PC-9 (cell line): ENCODE measurements around the gene CDK17. TPM values are rescaled to one million over a fixed set of nuclear protein-coding genes. Genes with fewer than 3 reads are reported as not detected.
"Not testable (repeated sequence)": the region's sequence is repeated elsewhere in the genome, so short reads cannot be mapped to it uniquely, and the experiment has no call there.

ENCODE experiments used
- BruUV-seq: library from RNA; stranded (reverse); fragments of 400-500 nt; replicated peaks from 2 replicates; lab custom pipeline; 2021; lab: Mats Ljungman, UMichigan
- CTCF ChIA-PET: fragments of 300-600 bp; sonication (Branson Sonifier 250); formaldehyde crosslinking; loops from one replicate; lab custom pipeline; 2022; ENCODE audit warnings: antibody characterized with exemption; lab: Charles Lee
- POLR2A ChIA-PET: fragments of 300-600 bp; sonication (Branson Sonifier 250); formaldehyde crosslinking; loops from one replicate; lab custom pipeline; 2022; ENCODE audit warnings: antibody characterized with exemption; ENCODE audit not compliant: unreplicated experiment; lab: Charles Lee
- DNase-seq, 2 experiments: peaks; one replicate each; pipeline versions ENCODE4 v3.0.0 to v3.0.0-alpha.2; 2015 to 2022; ENCODE audit warnings: mixed read lengths in 1 of 2
- H2AFZ ChIP-seq: fragments of 200-600 bp; sonication (generic); 2 replicates; pipeline ENCODE4 v1.8.1; 2017; ENCODE audit warnings: antibody characterized with exemption
- H3F3A ChIP-seq: fragments of 200-600 bp; sonication (generic); 2 replicates; pipeline ENCODE4 v1.8.1; 2017; ENCODE audit warnings: antibody characterized with exemption, mild to moderate bottlenecking, low read depth; ENCODE audit not compliant: insufficient read depth
- H3K27ac ChIP-seq: fragments of 200-600 bp; sonication (generic); 2 replicates; pipeline ENCODE4 v1.6.1; 2016; ENCODE audit warnings: mixed run types
- H3K27me3 ChIP-seq: fragments of 200-600 bp; sonication (generic); 2 replicates; pipeline ENCODE4 v1.6.1; 2016; ENCODE audit warnings: low read depth, mixed run types; ENCODE audit not compliant: insufficient read depth
- H3K36me3 ChIP-seq: fragments of 200-600 bp; sonication (generic); 2 replicates; pipeline ENCODE4 v1.6.1; 2016; ENCODE audit warnings: low read depth, mixed run types
- H3K4me1 ChIP-seq: fragments of 200-600 bp; sonication (generic); replicated peaks from 2 replicates; pipeline ENCODE4 v1.6.1; 2016; ENCODE audit warnings: mixed run types; ENCODE audit not compliant: insufficient read depth
- H3K4me2 ChIP-seq: fragments of 200-600 bp; sonication (generic); 2 replicates; pipeline ENCODE4 v1.6.1; 2017; ENCODE audit warnings: mixed run types
- H3K4me3 ChIP-seq: fragments of 200-600 bp; sonication (generic); 2 replicates; pipeline ENCODE4 v1.6.1; 2016; ENCODE audit warnings: mixed run types
- H3K79me2 ChIP-seq: fragments of 200-600 bp; sonication (generic); 2 replicates; pipeline ENCODE4 v1.6.1; 2017; ENCODE audit warnings: low read depth, mixed run types
- H3K9me2 ChIP-seq: fragments of 200-600 bp; sonication (generic); 2 replicates; pipeline ENCODE4 v1.8.1; 2017; ENCODE audit warnings: mild to moderate bottlenecking; ENCODE audit not compliant: insufficient read depth
- H3K9me3 ChIP-seq: fragments of 200-600 bp; sonication (generic); 2 replicates; pipeline ENCODE4 v1.8.1; 2016; ENCODE audit warnings: low read depth; ENCODE audit not compliant: insufficient read depth
- H4K20me1 ChIP-seq: fragments of 200-600 bp; sonication (generic); 2 replicates; pipeline ENCODE4 v1.8.1; 2017; ENCODE audit not compliant: insufficient read depth
- EZH2 ChIP-seq: fragments of 200-600 bp; sonication (generic); IDR thresholded peaks from 2 replicates; pipeline ENCODE4 v1.8.0; 2017; ENCODE audit warnings: antibody characterized with exemption, low read depth
- intact Hi-C: fragments of 100-400 bp; cut with micrococcal nuclease; formaldehyde crosslinking; loops from one replicate; pipeline ENCODE4 v1.10.0; 2022; ENCODE audit not compliant: unreplicated experiment
- total RNA-seq: library from RNA; stranded (reverse); gene quantifications from 2 replicates; pipeline ENCODE4 v1.2.3, GENCODE V29; 2021
- TF ChIP-seq, protein P1 (sequence below): fragments of 200-600 bp; sonication (generic); conservative IDR thresholded peaks from 2 replicates; pipeline ENCODE4 v1.6.1; 2017; ENCODE audit warnings: mixed run types, antibody characterized with exemption, mild to moderate bottlenecking, moderate library complexity

CDK17 gene
- total RNA-seq, 1 experiment from 2014 or later: 29.0 TPM

DNA sequence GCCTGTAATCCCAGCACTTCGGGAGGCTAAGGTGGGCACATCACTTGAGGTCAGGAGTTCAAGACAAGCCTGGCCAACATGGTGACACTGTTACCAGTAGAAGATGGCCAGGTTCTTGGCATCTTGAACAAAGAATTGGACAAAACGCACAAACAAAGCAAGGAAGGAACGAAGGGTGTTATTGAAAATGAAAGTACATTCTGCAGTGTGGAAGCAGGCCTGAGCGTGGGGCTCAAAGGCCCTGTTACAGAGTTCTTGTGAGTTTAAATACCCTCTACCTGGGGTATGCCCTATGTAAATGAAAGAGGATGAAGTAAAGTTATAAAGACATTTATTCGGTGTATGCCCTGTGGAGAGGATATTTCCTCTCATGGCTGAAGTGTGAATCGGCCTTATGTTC is 20.8 kb upstream of the CDK17 start:
- Histone ChIP-seq H3K4me1 (peaks cover 36% of the 10 kb centered on the region), H3K27ac (no peak overlapping the region), H3K9me2 (no peaks in the 10 kb centered on the region), H3K27me3 (no peaks in the 10 kb centered on the region), H3F3A (peaks cover 21% of the 10 kb centered on the region), H3K9me3 (no peaks in the 10 kb centered on the region; the same call in 1 of the 2 replicates), H3K4me3 (no peak overlapping the region), H3K4me2 (no peak overlapping the region), H3K36me3 (no peaks in the 10 kb centered on the region), H3K79me2 (no peaks in the 10 kb centered on the region), H4K20me1 (no peaks in the 10 kb centered on the region), H2AFZ (no peak overlapping the region)
- CTCF ChIA-PET: no interaction called here
- intact Hi-C loops: no loop called here
- no peak for DNase-seq
- POLR2A ChIA-PET: no interaction called here
- BruUV-seq: no TSS peak
- TF ChIP-seq, protein P1, sequence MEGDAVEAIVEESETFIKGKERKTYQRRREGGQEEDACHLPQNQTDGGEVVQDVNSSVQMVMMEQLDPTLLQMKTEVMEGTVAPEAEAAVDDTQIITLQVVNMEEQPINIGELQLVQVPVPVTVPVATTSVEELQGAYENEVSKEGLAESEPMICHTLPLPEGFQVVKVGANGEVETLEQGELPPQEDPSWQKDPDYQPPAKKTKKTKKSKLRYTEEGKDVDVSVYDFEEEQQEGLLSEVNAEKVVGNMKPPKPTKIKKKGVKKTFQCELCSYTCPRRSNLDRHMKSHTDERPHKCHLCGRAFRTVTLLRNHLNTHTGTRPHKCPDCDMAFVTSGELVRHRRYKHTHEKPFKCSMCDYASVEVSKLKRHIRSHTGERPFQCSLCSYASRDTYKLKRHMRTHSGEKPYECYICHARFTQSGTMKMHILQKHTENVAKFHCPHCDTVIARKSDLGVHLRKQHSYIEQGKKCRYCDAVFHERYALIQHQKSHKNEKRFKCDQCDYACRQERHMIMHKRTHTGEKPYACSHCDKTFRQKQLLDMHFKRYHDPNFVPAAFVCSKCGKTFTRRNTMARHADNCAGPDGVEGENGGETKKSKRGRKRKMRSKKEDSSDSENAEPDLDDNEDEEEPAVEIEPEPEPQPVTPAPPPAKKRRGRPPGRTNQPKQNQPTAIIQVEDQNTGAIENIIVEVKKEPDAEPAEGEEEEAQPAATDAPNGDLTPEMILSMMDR: no peak
- no peak for TF ChIP-seq EZH2

DNA sequence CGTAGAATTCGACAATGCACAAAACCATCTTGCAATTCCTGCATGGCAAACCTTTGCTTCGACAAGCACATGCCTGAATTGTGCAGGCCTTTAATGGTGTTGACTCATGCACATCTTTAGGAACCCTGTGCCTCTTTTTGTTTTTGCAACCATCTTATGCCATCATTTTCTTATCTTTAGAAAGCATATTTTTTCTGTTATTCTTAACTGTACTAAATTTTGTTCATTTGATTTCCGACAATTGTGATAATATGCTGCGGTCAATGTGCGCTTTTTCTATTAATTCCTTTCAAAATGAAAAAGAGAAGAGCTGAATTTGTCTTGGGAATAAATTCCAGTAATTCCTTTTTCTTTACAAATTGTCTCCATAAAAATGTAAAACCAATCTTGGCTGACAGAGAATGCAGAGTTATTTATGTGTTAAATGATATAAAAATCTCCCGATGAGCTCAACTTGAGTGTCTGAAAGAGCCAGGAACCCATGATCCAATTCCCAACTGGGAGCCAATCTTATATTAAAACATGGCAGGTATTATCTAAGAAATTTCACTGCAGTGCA is 20.1 kb upstream of the CDK17 start:
- Histone ChIP-seq H3K4me3 (no peak overlapping the region), H3K4me1 (peaks cover 36% of the 10 kb centered on the region), H3F3A (peaks cover 23% of the 10 kb centered on the region), H3K4me2 (no peak overlapping the region), H3K27me3 (no peaks in the 10 kb centered on the region), H3K9me2 (no peaks in the 10 kb centered on the region), H2AFZ (no peak overlapping the region), H3K79me2 (no peaks in the 10 kb centered on the region), H3K9me3 (no peaks in the 10 kb centered on the region; the same call in 1 of the 2 replicates), H4K20me1 (no peaks in the 10 kb centered on the region), H3K36me3 (no peaks in the 10 kb centered on the region), H3K27ac (no peak overlapping the region)
- POLR2A ChIA-PET: interaction anchor here (0.6 kb wide), 1 partner anchor 46 kb away, joined by 3 read pairs; no protein-coding TSS in a partner anchor
- TF ChIP-seq EZH2: no peak
- TF ChIP-seq, protein P1: no peak
- no peak for DNase-seq
- BruUV-seq: no TSS peak
- intact Hi-C loops: no loop called here
- CTCF ChIA-PET: interaction anchor here (0.6 kb wide), 1 partner anchor 20 kb away, joined by 4 read pairs; no protein-coding TSS in a partner anchor

DNA sequence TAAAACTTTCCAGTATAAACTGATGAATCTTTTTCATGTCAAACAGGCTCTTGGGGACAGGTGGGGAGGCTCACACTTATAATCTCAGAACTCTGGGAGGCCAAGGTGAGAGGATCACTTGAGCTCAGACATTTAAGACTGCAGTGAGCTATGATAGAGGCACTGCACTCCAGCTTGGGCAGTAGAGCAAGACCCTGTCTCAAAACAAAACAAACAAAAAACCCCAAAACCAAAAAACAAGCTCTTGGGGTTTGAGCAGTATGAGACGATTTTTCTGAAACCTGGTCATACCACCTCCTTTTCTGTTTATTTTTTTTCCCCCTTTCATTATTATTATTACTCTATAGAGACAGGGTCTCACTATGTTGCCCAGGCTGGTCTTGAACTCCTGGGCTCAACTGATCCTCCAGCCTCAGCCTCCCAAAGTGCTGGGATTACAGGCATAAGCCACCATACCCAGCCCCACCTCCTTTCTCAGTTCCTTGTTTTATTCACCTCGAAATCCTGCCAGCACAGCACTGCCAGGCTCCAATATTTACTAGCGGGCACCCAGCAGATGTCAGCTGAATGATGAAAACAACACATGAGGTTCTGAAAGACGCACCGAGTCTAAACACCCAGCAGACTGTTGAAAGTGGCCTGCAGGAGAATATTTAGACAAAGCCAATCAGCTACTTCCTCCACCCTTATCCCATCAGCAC is 19.5 kb upstream of the CDK17 start:
- H3K36me3 ChIP-seq: no peaks in the 10 kb centered on the region
- H3K9me3 ChIP-seq: no peaks in the 10 kb centered on the region; the same call in 1 of the 2 replicates
- DNase-seq: no peak
- H3K79me2 ChIP-seq: no peaks in the 10 kb centered on the region
- ChIA-PET CTCF (interaction anchor here (0.5 to 0.6 kb wide), 2 partner anchors 21 to 99 kb away, joined by 3 to 4 read pairs; no protein-coding TSS in a partner anchor), POLR2A (interaction anchor here (0.6 kb wide), 1 partner anchor 47 kb away, joined by 3 read pairs; no protein-coding TSS in a partner anchor)
- BruUV-seq: no TSS peak
- peaks cover 37% of the 10 kb centered on the region for H3K4me1 ChIP-seq
- no peaks in the 10 kb centered on the region for H3K27me3 ChIP-seq
- H3K9me2 ChIP-seq: no peaks in the 10 kb centered on the region
- intact Hi-C loops: loop anchor here (5.0 kb wide), 1 partner anchor 68 kb away; the partner anchor contains the start of gene CFAP54
- no peak overlapping the region for H3K4me3 ChIP-seq
- no peak overlapping the region for H3K27ac ChIP-seq
- no peak overlapping the region for H3K4me2 ChIP-seq
- no peaks in the 10 kb centered on the region for H4K20me1 ChIP-seq
- TF ChIP-seq, protein P1: no peak
- no peak for TF ChIP-seq EZH2
- H3F3A ChIP-seq: peaks cover 28% of the 10 kb centered on the region
- no peak overlapping the region for H2AFZ ChIP-seq

DNA sequence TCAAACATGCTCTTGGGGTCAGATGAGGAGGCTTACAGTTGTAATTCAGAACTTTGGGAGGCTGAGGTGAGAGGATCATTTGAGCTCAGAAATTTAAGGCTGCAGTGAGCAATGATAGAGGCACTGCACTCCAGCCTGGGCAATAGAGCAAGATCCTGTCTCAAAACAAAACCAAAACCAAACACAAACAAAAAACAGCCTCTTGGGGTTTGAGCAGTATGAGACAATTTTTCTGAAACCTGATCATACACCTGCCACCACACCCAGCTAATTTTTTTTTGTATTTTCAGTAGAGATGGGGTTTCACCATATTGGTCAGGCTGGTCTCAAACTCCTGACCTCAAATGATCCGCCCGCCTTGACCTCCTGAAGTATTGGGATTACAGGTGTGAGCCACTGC is 17.4 kb upstream of the CDK17 start:
- not testable (repeated sequence) for H3K79me2 ChIP-seq, H3K4me2 ChIP-seq, H3K9me2 ChIP-seq, BruUV-seq, H3K4me3 ChIP-seq, H3K9me3 ChIP-seq, DNase-seq, H4K20me1 ChIP-seq, H3K36me3 ChIP-seq, H2AFZ ChIP-seq, H3K27me3 ChIP-seq
- Histone ChIP-seq H3K4me1 (peaks cover 45% of the 10 kb centered on the region), H3F3A (peaks cover 32% of the 10 kb centered on the region), H3K27ac (peak overlapping the region; percentile 99)
- POLR2A ChIA-PET: interaction anchor here (0.6 kb wide), 1 partner anchor 10 kb away, joined by 5 read pairs; no protein-coding TSS in a partner anchor
- intact Hi-C loops: loop anchor here (5.0 kb wide), 1 partner anchor 70 kb away; the partner anchor contains the start of gene CFAP54
- CTCF ChIA-PET: interaction anchor here (0.6 kb wide), 1 partner anchor 354 kb away, joined by 3 read pairs; no protein-coding TSS in a partner anchor
